ENCODE measurements around the gene OR52D1.

The OR52D1 gene

GRCh38 chr11:5514841-5515240, 26.4 kb downstream of the OR52D1 start:
- DNase-seq: no peak

- no peak for DNase-seq
Observed at GRCh38 chr11:5516599-5516998, 28.1 kb downstream of the OR52D1 start, which contains the start of gene UBQLNL. UBQLNL (minus strand) TSS chr11:5516699; CDS start chr11:5516441, 258 bp downstream.

GRCh38 chr11:5521540-5521939, 33.1 kb downstream of the OR52D1 start:
- no peak for DNase-seq

- DNase-seq: no peak
Observed at GRCh38 chr11:5522308-5522707, 33.8 kb downstream of the OR52D1 start.

GRCh38 chr11:5524756-5525155, 36.3 kb downstream of the OR52D1 start:
- DNase-seq: no peak

GRCh38 chr11:5527716-5528115, 39.2 kb downstream of the OR52D1 start:
- no peak for DNase-seq

GRCh38 chr11:5528495-5528894, 40.0 kb downstream of the OR52D1 start:
- no peak for DNase-seq

- DNase-seq: no peak
Observed at GRCh38 chr11:5531053-5531831, 42.8 kb downstream of the OR52D1 start.

- DNase-seq: no peak
Observed at GRCh38 chr11:5534046-5534445, 45.6 kb downstream of the OR52D1 start.

GRCh38 chr11:5536482-5536881, 48.0 kb downstream of the OR52D1 start:
- no peak for DNase-seq
